SK-N-SH treated with all-trans-retinoic acid at 6 μM for 48 hours (cell line): ENCODE results near the gene KRTAP10-10.

ENCODE experiments used
- ARNTL ChIP-seq: fragments of 450-650 bp; formaldehyde crosslinking; IDR thresholded peaks from 2 replicates; pipeline ENCODE4 v1.5.0; 2020; ENCODE audit warnings: low read depth, mild to moderate bottlenecking, moderate library complexity, borderline replicate concordance
- ESRRG ChIP-seq: fragments of 250-450 bp; sonication (Bioruptor Pico); IDR thresholded peaks from 2 replicates; pipeline ENCODE4 v1.6.1; 2021; ENCODE audit warnings: mild to moderate bottlenecking
- RARB ChIP-seq: fragments of 250-450 bp; sonication (Bioruptor Pico); IDR thresholded peaks from 2 replicates; pipeline ENCODE4 v1.8.0; 2021; ENCODE audit warnings: mild to moderate bottlenecking, moderate library complexity
- TCF4 ChIP-seq: fragments of 250-450 bp; sonication (Bioruptor Pico); IDR thresholded peaks from 2 replicates; pipeline ENCODE4 v1.8.0; 2021; ENCODE audit warnings: mild to moderate bottlenecking, moderate library complexity, borderline replicate concordance
- ZFP30 ChIP-seq: fragments of 450-650 bp; formaldehyde crosslinking; IDR thresholded peaks from 2 replicates; pipeline ENCODE4 v1.5.0; 2022; ENCODE audit warnings: mild to moderate bottlenecking, moderate library complexity
- ZNF8 ChIP-seq: fragments of 450-650 bp; formaldehyde crosslinking; IDR thresholded peaks from 2 replicates; pipeline ENCODE4 v1.5.0; 2020; ENCODE audit warnings: mild to moderate bottlenecking, moderate library complexity
- TF ChIP-seq, protein P1 (sequence below): fragments of 250-450 bp; sonication (Bioruptor Pico); IDR thresholded peaks from 2 replicates; pipeline ENCODE4 v1.5.0; 2020; ENCODE audit warnings: mild to moderate bottlenecking, moderate library complexity

DNA sequence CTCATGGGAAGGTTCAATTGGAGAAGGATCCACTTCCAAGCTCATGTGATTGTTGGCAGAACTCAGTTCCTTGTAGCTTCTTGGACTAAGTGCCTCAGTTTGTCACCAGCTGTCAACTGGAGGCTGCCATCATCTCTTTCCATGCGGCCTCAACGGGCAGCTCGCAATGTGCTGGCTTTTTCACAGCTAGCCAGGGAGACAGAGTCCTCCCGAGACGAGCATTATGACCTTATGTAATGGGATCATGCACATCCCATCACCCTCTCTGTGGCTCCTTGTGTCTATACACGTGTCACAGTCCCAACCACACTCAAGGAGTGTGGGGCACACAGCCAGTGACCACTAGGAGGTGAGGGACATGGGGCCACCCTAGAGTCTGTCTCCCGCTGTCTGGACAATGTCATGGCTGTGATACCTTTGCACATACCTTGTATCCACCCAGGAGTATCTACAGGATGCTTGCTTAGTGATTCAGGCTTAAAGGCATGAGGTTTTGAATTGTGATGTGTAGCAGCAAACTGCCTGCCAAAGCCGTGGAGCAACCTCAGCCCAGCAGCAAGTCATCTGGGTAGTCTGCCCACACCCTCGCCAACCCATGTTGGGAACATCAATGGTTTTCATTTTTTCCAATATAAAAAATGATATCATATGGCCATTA is 41.0 kb upstream of the KRTAP10-10 start:
- no peak for TF ChIP-seq ARNTL (CRISPR knock-in tag)
- TF ChIP-seq ZFP30: no peak
- TF ChIP-seq RARB (CRISPR knock-in tag): no peak
- TF ChIP-seq TCF4: no peak
- TF ChIP-seq, protein P1, sequence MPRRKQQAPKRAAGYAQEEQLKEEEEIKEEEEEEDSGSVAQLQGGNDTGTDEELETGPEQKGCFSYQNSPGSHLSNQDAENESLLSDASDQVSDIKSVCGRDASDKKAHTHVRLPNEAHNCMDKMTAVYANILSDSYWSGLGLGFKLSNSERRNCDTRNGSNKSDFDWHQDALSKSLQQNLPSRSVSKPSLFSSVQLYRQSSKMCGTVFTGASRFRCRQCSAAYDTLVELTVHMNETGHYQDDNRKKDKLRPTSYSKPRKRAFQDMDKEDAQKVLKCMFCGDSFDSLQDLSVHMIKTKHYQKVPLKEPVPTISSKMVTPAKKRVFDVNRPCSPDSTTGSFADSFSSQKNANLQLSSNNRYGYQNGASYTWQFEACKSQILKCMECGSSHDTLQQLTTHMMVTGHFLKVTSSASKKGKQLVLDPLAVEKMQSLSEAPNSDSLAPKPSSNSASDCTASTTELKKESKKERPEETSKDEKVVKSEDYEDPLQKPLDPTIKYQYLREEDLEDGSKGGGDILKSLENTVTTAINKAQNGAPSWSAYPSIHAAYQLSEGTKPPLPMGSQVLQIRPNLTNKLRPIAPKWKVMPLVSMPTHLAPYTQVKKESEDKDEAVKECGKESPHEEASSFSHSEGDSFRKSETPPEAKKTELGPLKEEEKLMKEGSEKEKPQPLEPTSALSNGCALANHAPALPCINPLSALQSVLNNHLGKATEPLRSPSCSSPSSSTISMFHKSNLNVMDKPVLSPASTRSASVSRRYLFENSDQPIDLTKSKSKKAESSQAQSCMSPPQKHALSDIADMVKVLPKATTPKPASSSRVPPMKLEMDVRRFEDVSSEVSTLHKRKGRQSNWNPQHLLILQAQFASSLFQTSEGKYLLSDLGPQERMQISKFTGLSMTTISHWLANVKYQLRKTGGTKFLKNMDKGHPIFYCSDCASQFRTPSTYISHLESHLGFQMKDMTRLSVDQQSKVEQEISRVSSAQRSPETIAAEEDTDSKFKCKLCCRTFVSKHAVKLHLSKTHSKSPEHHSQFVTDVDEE (CRISPR knock-in tag): no peak
- TF ChIP-seq ESRRG (CRISPR knock-in tag): no peak
- no peak for TF ChIP-seq ZNF8 (CRISPR knock-in tag)
